Measurements from ENCODE around the gene ZNF775.
A peak's percentile ranks its signal among the peaks of the same experiment; 100 is the strongest.

Gene ZNF775

DNA sequence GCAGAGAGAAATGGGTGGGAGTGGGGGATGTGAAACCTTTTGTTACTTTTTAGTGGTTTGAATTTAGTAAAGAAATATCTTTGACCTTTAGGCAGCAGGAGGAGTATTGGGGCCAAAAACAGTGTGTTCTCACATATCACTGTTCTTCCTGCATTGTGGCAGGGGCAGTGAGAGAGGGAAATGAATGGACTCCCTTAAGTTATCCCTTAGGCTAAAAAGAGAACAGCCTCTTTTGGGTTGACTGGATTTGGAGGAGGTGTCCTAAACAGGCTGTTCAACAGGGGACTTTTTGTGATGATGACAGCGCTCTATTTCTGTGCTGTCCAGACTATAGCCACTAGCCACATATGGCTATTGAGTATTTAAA, 22.3 kb downstream of the ZNF775 start:
- DNase-seq (ENCODE audit: low spot score), result no peak

DNA sequence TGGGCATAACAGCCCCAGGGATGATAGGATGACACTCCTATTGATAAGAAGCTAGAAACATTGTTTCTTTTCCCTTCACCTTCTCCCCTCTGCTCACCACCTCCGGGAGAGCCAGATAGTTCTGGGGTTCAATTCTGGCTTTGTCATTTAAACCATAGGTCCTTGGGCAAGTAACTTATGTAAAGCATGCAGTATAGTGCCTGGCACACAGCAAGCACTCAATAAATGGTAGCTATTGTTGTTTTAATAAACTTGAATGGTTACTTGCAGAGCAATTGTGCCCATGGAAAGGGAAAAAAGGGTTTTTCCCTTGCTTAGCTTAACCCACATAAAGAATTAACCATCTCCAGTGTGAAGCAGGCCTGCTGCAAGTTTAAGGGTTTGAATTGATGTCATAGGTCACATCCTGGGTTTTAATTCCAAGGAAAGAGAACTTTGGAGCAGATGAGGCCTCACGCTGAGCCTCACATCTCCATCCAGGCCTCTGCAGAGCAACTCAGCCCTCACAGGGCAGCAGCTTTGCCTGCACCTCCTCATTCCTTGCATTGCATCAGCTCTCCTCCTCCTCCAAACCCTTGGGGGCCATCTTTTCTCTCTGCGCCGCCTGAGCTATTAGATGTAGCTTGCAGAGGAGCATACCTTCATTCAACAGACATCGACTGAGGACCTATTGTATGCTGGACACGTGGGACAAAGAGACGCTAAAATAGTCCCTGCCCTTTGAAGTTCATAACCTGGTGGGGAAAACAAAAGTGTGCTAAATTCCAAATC, 22.9 kb downstream of the ZNF775 start:
- DNase-seq (ENCODE audit: low spot score), result no peak

DNA sequence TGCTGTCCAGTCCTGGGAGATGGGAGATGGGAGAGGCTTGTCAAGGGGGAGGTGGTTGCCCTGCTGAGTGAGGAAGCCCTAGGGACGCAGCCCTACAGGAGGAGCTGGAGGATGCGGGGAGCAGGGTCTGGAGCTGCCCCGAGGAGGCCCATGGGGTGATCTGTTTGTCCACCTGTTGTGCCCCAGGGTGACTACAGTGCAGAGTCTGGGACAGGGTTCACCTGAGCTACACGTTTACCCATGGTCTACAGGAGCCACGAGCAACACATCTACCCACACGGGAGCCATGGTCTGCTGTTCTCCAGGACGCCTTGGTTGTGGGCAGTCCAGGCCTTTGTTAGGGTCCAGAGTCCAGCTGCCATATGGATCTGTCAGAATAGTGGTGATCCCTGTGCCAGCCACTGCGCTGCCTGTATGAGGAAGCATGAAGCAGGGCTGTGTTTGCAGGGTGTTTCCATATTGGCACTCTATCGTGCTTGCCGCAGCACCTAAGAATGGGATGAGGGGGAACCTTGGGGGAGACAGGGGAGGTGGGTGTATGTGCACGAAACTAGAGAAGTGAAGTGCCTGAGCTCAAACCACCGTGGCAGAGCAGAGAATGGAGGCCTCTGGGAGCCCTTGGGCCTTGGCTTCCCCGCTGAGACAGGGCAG, 23.7 kb downstream of the ZNF775 start:
- no peak for DNase-seq (ENCODE audit: low spot score)

DNA sequence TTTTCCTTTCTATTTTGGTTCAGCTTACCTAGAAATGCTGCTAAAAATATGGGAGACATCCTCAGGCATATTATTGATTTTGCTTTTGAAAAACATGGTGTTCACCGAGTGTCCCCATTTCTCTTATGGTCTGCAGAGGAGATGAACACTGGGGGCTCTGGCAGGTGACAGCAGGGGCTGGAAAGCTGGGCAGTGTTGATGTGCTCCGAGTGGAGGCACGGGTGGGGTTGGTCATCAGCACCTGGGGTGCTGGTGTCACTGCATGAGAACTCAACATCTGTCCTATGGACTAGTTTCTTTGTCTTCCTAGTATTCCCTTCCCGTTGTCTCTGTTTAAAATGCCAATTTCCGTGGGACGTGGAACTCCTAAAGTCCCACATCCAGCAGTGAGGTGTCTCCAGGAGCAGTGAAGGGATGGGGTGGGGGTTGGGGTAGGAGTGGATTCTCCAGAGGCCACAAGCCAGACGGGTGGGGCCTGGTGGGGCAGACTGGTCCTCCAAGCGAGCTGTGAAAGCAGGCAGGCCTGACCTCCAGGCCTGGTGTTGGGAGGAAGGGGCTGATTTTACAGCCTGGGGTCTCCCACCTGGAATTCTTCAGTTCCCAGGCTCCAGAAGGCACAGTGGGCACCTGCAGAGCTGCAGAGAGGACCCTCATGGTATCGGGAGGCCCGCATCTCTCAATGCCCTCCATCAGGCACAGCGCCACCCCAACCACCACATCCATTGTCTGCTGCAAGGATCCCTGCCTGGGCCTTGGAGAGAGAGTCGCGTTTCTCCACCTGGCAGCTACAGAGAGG, 24.4 kb downstream of the ZNF775 start:
- no peak for DNase-seq (ENCODE audit: low spot score)

DNA sequence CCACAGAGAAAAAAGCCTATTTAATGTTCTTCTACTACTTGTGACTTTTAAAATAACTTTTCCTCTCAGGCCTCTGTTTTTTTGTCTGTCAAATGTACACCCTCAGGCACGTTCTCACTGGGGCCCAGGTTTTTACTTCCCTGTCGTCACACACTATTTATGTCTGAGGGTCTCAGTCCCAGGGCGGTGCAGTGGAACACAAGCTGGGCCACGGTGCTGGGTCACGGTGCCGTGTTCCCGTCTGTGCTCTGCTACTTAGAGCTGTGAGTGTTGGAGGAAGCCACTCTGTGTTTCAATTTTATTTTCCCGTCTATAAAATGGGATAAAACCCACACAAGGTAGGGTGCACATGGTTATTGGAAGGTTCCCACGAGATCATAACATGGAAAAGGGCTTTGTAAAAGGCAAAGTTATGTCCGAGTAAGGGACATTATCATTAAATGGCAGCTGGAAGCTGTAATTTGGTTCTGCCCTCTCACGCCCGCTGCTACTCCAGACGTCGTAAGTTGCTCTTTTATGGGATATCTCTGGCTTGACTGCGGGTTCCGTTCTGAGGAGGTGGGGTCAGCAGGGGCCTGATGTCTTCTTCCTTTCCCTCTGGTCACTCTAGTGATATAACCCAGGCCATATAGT, 25.2 kb downstream of the ZNF775 start:
- DNase-seq (ENCODE audit: low spot score), result no peak

DNA sequence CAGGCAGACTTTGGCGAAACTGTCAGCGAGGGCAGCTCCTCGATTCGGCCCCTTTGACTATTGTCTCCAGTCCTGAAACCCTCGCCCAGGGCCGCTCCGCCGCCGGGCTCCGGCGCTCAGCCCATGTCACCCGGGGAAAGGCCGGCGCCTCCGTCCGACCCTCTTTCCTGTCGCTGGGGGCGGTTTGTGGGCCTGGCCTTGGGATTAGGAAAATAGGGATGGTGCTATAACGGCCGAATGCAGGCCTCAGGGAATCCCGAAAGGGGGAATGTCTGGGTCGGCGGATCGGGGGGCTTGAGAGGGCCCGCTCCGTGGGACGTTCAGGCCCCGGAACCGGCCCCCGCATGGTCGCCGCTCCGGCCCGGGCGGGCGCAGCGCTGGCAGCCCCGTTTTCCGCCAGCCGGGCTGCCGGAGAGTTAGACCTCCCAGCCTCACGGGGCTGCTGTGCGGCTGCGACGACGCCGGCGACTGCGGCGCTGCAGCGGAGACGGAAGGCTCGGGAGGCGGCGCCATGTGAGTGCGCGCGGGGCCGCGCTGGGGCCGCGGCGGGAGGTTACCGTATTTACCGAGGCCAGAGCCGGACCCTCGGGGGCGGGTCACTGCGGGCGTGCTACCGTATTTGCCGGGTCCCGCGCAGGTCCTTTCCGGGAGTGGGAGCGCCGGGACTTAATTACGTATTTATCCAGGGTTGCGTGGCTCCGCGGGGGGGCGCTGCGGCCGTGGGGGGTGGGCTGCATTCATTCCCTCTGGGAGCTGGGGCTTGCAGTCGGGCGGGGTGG, 25.9 kb downstream of the ZNF775 start:
- peak; percentile 83 for DNase-seq (ENCODE audit: low spot score)

DNA sequence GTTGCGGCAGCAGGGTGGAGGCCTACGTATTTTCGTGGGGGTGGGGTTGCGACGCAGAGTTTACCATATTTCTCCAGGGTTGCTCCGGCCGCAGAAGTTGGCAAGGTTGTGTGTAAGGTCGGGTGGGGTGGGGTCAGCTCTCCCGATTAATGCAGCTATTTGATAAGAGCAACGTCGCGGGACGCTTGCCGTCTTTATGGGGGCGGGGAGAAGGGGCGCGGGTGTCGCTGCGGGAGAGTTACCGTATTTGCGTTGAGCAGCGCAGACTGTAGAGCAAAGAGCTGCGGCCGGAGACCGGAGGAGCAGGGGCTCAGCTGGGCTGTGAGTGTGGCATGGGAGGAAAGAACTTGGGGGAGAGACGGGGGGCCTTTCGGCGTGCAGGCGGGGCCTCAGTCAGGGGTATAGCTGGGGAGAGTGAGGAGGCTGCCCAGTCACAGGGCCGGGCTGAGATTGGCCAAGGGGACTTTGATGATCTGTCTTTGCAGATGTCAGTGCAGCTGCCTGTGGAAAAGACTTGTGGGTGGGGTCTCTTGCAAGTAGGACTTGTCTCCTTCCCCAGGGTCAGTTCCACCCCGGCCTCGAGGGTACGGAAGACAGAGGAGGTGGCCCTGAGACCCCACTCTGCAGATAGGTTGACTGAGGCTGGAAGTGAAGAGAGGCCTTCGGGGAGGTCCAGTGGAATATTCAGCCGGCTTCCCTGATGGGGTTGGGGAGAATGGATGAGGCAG, 26.6 kb downstream of the ZNF775 start:
- peak; percentile 31 for DNase-seq (ENCODE audit: low spot score)

DNA sequence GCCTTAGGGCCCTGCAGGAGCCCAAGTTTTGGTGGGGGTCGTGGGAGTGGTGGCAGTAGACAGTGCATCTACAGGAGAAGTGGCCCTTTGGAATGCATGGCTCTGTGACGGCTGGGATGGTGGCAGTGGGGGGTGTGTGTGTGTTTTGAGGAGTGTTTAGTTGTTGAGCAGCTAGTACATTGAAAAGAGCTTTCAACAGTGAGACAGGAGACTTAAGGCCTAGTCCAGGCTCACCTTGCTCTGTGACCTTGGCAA, 27.1 kb downstream of the ZNF775 start:
- DNase-seq (ENCODE audit: low spot score), result no peak

DNA sequence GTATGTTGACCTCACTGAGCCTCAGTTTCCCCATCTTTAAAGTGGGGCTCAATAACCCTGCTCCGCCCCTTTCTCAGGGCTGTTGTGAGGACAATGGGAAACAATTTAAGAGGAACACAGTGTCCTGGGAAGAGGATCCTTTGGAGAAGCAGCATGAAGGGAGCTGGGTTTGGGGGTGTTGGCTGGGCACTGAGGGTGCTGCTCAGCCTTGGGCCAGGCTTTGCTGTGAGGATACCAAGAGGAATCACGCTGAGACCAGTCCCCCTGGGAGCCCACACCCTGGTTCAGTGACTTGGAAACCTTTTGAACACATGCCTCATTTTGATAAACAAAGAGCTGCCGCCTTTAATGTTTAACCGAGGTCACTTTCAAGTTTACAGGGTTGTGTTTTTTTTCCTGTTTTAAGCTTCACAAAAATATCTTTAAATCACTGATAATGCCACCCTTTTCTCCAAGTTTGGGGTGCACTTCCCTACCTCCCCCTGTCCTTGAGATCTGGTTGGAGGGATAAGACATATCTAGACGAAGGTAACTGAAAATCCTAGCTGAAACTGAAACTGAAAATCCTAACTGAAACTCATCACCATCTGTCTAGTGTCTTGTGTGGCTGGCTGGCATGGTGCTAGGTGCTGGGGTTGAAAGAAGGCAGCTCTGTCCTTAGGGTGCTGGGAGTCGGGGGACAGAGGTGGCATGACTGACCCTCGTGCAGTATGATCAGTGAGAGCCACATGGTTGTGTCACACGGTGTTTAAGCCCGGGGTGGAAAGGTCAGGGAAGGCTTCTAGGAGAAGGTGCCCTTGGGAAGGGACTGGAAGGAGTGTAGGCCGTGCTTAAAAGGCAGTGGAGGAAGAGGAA, 27.7 kb downstream of the ZNF775 start:
- DNase-seq (ENCODE audit: low spot score), result peak; percentile 75

DNA sequence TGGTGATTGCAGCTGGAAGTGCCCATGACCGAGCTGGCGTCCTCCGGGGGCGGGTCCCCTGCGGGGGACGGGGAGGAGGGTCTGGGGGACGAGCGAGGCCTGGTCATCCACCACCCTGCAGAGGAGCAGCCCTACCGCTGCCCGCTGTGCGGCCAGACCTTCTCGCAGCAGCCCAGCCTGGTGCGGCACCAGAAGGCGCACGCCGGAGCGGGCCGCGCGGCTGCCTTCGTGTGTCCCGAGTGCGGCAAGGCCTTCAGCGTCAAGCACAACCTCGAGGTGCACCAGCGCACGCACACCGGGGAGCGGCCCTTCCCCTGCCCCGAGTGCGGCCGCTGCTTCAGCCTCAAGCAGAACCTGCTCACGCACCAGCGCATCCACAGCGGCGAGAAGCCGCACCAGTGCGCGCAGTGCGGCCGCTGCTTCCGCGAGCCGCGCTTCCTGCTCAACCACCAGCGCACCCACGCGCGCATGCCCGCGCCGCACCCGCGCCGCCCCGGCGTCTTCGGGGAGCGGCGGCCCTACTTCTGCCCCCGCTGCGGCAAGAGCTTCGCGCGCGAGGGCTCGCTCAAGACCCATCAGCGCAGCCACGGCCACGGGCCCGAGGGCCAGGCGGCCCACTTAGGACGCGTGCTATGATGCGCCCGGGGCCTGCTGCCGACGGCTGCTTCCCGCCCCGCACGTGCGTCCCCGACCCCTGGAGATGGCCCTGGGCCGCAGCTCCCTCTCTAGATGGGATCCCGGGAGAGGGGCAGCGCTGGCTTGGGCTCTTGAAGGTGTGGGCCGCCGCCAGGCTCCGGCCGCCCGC, 28.7 kb downstream of the ZNF775 start:
- DNase-seq (ENCODE audit: low spot score), result no peak

DNA sequence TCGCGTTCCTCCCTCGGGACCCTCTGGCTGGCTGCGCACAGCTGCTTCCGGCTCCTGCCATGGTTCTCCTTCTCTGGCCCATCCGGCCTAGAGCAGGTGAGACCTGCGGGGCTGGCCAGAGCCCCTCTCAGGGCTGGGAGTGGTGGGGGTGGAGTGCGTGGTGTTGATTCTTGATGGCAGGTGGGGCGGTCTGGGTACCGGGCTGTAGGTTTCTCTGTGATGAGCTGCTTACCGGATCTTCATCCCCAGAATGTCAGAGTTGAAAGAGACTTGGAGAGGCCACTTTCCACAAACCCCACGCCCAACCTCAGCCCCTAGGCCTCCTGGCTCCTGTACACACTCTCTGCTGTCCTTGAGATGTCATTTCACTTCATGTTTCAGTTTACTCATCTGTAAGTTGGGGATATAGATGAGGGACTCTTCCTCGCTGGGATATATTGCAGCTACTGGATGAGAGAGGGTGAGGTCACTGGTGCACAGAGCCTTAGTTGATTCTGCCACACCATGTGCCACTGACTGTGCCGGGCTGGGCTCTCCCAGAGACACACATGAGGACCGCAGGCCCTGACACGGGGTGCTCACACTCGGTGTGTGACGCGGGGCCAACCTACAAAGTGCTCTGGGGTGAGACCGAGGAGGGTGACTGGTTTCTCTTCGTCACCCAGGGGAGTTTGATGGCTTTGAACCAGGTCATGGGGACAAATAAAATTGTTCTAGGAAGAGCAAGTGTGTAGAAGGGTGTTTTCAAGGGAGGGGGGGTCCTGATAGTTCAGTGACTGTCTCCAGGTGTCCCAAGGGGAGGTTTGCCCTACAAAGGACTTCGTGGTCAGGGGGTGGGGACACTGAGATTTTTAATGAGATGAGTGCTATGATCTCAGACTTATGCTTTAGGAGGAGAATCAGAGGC, 29.5 kb downstream of the ZNF775 start:
- DNase-seq (ENCODE audit: low spot score), result no peak

DNA sequence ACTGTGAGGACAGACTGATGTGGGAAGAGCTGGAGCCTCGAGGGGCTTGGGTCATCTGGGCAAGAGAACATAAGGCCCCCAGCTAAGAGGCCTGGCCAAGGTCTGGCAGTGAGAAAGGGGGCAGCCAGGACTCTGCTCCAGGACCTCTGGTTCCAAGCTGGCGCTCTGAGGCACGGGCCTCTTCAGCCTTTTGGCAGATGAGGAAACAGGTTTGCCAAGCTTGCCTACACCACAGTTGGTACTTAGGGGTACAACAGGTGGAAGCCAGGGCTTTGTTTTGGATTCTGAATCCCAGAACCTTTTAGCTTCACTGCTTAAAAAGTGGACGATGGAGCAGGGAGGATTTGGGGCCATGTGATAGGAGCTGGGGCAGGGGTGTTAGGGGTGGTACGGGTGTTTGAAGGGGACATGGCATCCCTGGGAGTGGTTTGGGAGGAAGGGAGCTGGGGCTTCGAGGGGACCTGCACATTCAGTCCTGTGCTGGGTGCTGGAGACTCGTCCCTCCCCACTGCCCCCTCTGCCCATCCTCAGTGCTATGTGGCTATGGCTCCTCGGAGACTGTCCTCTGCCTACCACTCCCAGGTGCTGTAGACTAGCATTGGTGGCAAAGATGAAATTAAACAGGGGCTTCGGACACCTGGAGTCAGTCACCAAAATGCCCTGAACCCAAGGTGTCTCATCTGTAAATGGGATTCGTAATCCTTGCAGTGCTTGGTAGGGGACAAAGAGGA, 30.3 kb downstream of the ZNF775 start:
- DNase-seq (ENCODE audit: low spot score), result no peak

DNA sequence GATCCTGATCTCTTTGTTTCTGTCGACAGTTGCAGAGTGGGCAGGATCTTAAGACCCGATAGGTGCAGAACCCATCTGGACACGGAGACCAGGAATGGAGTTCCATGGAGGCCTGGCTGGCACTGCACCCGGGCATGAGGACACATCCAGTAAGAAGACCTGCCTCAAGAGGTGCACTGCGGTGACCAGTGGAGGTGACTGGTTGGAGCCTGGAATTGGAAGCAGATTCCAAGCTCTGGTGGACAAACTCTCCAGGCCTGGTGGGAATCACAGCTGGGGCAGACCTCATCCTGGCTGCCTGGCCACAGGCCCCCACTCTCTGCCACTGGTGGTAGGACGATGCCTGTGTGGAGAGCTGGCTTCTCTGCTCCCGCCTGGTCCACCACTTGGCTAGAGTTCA, 31.0 kb downstream of the ZNF775 start:
- DNase-seq (ENCODE audit: low spot score), result no peak

DNA sequence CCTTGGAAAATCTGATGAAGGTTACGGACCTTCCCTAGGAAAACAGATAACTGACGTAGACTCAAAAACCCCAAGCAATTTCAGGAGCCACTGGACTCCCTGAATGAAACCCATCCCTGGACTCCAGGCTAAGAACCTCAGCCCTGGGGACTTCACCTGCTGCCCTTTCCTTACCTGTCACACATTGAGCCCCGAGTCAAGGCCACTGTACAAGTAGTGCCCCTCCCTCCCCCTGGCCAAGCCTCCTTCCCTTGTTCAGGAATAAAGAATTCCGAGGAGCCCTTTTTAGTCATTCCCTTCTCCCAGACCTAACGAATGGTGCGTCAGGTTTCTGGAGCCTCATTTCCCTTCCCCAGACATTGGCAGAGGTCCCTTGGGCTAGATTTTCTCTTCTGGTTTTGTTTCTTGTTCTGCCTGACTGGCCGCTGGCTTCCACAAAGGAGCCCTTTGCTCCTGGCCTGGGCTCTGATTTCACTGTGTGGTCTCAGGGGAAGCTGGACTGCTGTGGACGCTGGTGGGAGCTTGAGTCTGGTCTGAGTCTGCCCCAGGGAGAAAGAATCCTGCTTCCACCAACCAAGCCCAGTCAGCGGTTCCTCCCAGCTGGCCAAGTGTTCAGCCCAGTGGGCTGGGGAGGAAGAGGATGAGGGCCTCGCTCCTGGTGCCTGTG, 31.7 kb downstream of the ZNF775 start:
- DNase-seq (ENCODE audit: low spot score), result no peak

DNA sequence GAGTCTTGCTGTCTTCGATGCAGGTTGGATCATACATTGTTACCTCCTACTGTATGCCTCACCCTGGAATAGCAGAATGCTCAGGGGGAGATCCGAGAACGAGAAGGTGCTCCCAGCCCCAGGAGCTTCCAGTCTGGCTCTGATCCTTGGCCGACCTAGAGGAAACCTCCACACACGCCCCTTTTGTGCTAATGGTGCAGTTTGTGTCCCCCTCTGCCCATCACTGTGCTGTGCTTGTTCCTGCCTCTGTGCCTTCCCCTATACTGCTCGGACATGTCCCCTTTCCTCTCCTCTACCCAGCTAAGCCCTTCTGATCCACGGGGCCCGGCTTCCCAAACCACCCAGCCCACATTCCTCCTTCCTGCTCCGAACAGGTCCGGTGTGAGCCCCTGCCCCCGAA, 32.5 kb downstream of the ZNF775 start:
- DNase-seq (ENCODE audit: low spot score), result no peak

DNA sequence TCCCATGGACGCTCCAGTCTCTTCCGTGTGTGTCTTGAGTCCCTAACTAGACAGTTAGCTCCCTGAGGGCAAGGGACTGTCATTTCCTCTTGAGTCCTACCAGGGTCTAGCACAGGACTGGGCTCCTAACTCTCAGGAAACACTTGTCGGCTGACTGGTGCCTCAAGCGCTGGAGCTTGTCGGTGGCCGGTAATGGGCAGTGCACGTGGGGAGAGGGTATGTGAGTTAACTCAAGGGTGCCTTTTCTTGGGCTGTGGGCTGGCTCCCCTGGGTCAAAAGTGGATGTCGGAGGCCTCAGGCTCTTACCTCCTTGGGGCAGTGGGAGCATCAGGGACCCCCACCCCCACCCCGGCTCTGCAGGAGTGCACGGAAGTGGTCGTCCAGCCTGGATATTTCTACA, 32.9 kb downstream of the ZNF775 start:
- DNase-seq (ENCODE audit: low spot score), result no peak

All from activated CD4-positive, alpha-beta T cell treated with anti-CD3 and anti-CD28 coated beads, Interleukin-2, Interleukin-4, amounts not matched to agents 100 ng/mL and 50 ng/mL, durations not matched to agents 16 hours and 8 hours (primary cell).